IMR-90 (cell line): ENCODE measurements around the gene PIEZO1. TPM values are rescaled to one million over a fixed set of nuclear protein-coding genes. Genes with fewer than 3 reads are reported as not detected.

Source experiments
- ATAC-seq: fragments of 200-7000 bp; cut with Tn5 transposase; 2 replicates; pipeline ENCODE4 v1.9.1; 2020; ENCODE audit warnings: low read depth, mild to moderate bottlenecking, moderate library complexity
- BruUV-seq: library from RNA; stranded (reverse); fragments of 400-500 nt; replicated peaks from 2 replicates; lab custom pipeline; 2021; lab: Mats Ljungman, UMichigan
- CTCF ChIA-PET: fragments of 300-600 bp; formaldehyde crosslinking; extraction: SDS; loops from one replicate; lab custom pipeline; 2021; ENCODE audit warnings: antibody characterized with exemption; lab: Yijun Ruan, JAX
- POLR2A ChIA-PET: fragments of 300-600 bp; sonication (Branson Sonifier 250); formaldehyde crosslinking; loops from one replicate; lab custom pipeline; 2022; ENCODE audit warnings: antibody characterized with exemption; ENCODE audit not compliant: unreplicated experiment; lab: Charles Lee
- DNase-seq: peaks from one replicate; pipeline ENCODE4 v3.0.0; 2013
- H2AFZ ChIP-seq: replicated peaks from 2 replicates; pipeline ENCODE3; 2013; ENCODE audit warnings: low read length, mild to moderate bottlenecking; ENCODE audit not compliant: poor library complexity
- H2AK5ac ChIP-seq: 2 replicates; pipeline ENCODE4 v1.6.1; 2013; ENCODE audit warnings: low read depth, low read length, inconsistent platforms
- H2AK9ac ChIP-seq: replicated peaks from 2 replicates; pipeline ENCODE3; 2013; ENCODE audit warnings: mild to moderate bottlenecking, low read depth, low read length, moderate library complexity; ENCODE audit not compliant: poor library complexity
- H2BK120ac ChIP-seq: 2 replicates; pipeline ENCODE4 v1.6.1; 2013; ENCODE audit warnings: low read depth, low read length, inconsistent platforms
- H2BK15ac ChIP-seq: 3 replicates; pipeline ENCODE4 v1.6.1; 2013; ENCODE audit warnings: low read depth, low read length, inconsistent platforms
- H2BK20ac ChIP-seq: 2 replicates; pipeline ENCODE4 v1.6.1; 2013; ENCODE audit warnings: low read depth, mild to moderate bottlenecking, inconsistent platforms, low read length, moderate library complexity
- H2BK5ac ChIP-seq: 2 replicates; pipeline ENCODE4 v1.6.1; 2013; ENCODE audit warnings: mild to moderate bottlenecking, low read depth, low read length, inconsistent platforms; ENCODE audit not compliant: poor library complexity, severe bottlenecking
- H3K14ac ChIP-seq: replicated peaks from 2 replicates; pipeline ENCODE4 v1.6.1; 2013; ENCODE audit warnings: low read depth, low read length, inconsistent platforms
- H3K18ac ChIP-seq: 2 replicates; pipeline ENCODE4 v1.6.1; 2013; ENCODE audit warnings: low read depth, low read length, control low read depth
- H3K23ac ChIP-seq: 2 replicates; pipeline ENCODE4 v1.6.1; 2013; ENCODE audit warnings: low read depth, low read length, inconsistent platforms
- H3K27ac ChIP-seq: 2 replicates; pipeline ENCODE4 v1.5.1; 2013; ENCODE audit warnings: mild to moderate bottlenecking, control low read depth, low read length; ENCODE audit not compliant: insufficient read depth
- H3K27me3 ChIP-seq: 2 replicates; pipeline ENCODE4 v1.6.1; 2013; ENCODE audit warnings: low read length; ENCODE audit not compliant: control insufficient read depth, insufficient read depth
- H3K36me3 ChIP-seq: 2 replicates; pipeline ENCODE4 v1.6.1; 2013; ENCODE audit warnings: low read length, mixed read lengths; ENCODE audit not compliant: control insufficient read depth, insufficient read depth
- H3K4ac ChIP-seq: 2 replicates; pipeline ENCODE4 v1.6.1; 2013; ENCODE audit warnings: low read depth, low read length, inconsistent platforms
- H3K4me1 ChIP-seq: 2 replicates; pipeline ENCODE4 v1.6.1; 2013; ENCODE audit warnings: low read length, mixed read lengths; ENCODE audit not compliant: control insufficient read depth, insufficient read depth
- H3K4me2 ChIP-seq: 2 replicates; pipeline ENCODE4 v1.6.1; 2013; ENCODE audit warnings: low read depth, mild to moderate bottlenecking, control low read depth, low read length, moderate library complexity
- H3K4me3 ChIP-seq: 2 replicates; pipeline ENCODE4 v1.5.1; 2013; ENCODE audit warnings: low read depth, mild to moderate bottlenecking, control low read depth, low read length, moderate library complexity; ENCODE audit not compliant: insufficient read depth
- H3K56ac ChIP-seq: 2 replicates; pipeline ENCODE4 v1.6.1; 2013; ENCODE audit warnings: low read length, inconsistent platforms; ENCODE audit not compliant: insufficient read depth; ENCODE audit errors: extremely low read depth
- H3K79me1 ChIP-seq, 2 experiments: 2 replicates each; pipeline ENCODE4 v1.6.1; 2013; ENCODE audit warnings: low read length in 2 of 2, inconsistent platforms in 1 of 2, low read depth in 1 of 2
- H3K9ac ChIP-seq: 2 replicates; pipeline ENCODE4 v1.6.1; 2013; ENCODE audit warnings: low read depth, low read length, control low read depth
- H3K9me1 ChIP-seq: 2 replicates; pipeline ENCODE4 v1.6.1; 2013; ENCODE audit warnings: low read length, inconsistent platforms; ENCODE audit not compliant: insufficient read depth
- H3K9me3 ChIP-seq: 2 replicates; pipeline ENCODE4 v1.6.1; 2013; ENCODE audit warnings: low read length; ENCODE audit not compliant: control insufficient read depth, insufficient read depth
- H4K20me1 ChIP-seq: 2 replicates; pipeline ENCODE4 v1.6.1; 2013; ENCODE audit warnings: low read length, inconsistent platforms; ENCODE audit not compliant: insufficient read depth
- H4K5ac ChIP-seq: 2 replicates; pipeline ENCODE4 v1.6.1; 2013; ENCODE audit warnings: mild to moderate bottlenecking, low read depth, low read length, control low read depth
- H4K8ac ChIP-seq, 2 experiments: 2 replicates each; pipeline ENCODE4 v1.6.1; 2013; ENCODE audit warnings: low read depth in 2 of 2, low read length in 2 of 2, control low read depth in 1 of 2, inconsistent platforms in 1 of 2
- H4K91ac ChIP-seq: 2 replicates; pipeline ENCODE4 v1.6.1; 2013; ENCODE audit warnings: low read depth, low read length, inconsistent platforms; ENCODE audit not compliant: insufficient read depth
- BHLHE40 ChIP-seq: fragments of 150-350 bp; IDR thresholded peaks from 2 replicates; pipeline ENCODE4 v1.6.1; 2016; ENCODE audit warnings: mild to moderate bottlenecking, low read depth, low read length
- CEBPB ChIP-seq: IDR thresholded peaks from 2 replicates; pipeline ENCODE4 v1.6.1; 2012; ENCODE audit warnings: low read depth, low read length, improper control_type of control experiment
- CHD1 ChIP-seq: IDR thresholded peaks from 2 replicates; pipeline ENCODE4 v1.6.1; 2012; ENCODE audit warnings: low read depth, low read length, improper control_type of control experiment
- CTCF ChIP-seq: conservative IDR thresholded peaks from 2 replicates; pipeline ENCODE4 v1.5.1; 2012; ENCODE audit warnings: mild to moderate bottlenecking, low read depth, low read length, improper control_type of control experiment
- ELK1 ChIP-seq: fragments of 150-350 bp; IDR thresholded peaks from 2 replicates; pipeline ENCODE4 v1.6.1; 2016; ENCODE audit warnings: low read depth, mild to moderate bottlenecking, low read length, moderate library complexity, borderline replicate concordance
- FOS ChIP-seq: fragments of 150-350 bp; IDR thresholded peaks from 2 replicates; pipeline ENCODE4 v1.6.1; 2016; ENCODE audit warnings: low read depth, low read length
- MAFK ChIP-seq: IDR thresholded peaks from 2 replicates; pipeline ENCODE4 v1.6.1; 2012; ENCODE audit warnings: low read depth, low read length, improper control_type of control experiment
- NFE2L2 ChIP-seq: fragments of 150-350 bp; IDR thresholded peaks from 2 replicates; pipeline ENCODE4 v1.6.1; 2016; ENCODE audit warnings: low read depth, mild to moderate bottlenecking, low read length
- POLR2A ChIP-seq: IDR thresholded peaks from 2 replicates; pipeline ENCODE4 v1.6.1; 2012; ENCODE audit warnings: mild to moderate bottlenecking, low read depth, low read length
- RFX5 ChIP-seq: IDR thresholded peaks from 2 replicates; pipeline ENCODE4 v1.8.0; 2012; ENCODE audit warnings: low read depth, mild to moderate bottlenecking, low read length, moderate library complexity
- USF2 ChIP-seq: fragments of 150-350 bp; IDR thresholded peaks from 2 replicates; pipeline ENCODE4 v1.6.1; 2017; ENCODE audit warnings: mild to moderate bottlenecking, antibody characterized with exemption, low read length, low read depth
- WGBS, 2 experiments: methylation state at CpG; one replicate each; pipeline versions ENCODE4 v1.1.5 to v1.1.7; 2013; ENCODE audit warnings: missing lambda C conversion rate in 2 of 2; ENCODE audit not compliant: insufficient read length in 1 of 2; ENCODE audit errors: extremely low coverage in 2 of 2; 5-methylcytosine and 5-hydroxymethylcytosine counted together
- dilution Hi-C: fragments of 300-500 bp; cut with HindIII; formaldehyde crosslinking; loops from one replicate; pipeline ENCODE4 v1.14.3; 2018; ENCODE audit warnings: low sequenced_read_pairs; ENCODE audit not compliant: unreplicated experiment
- in situ Hi-C: fragments of 300-500 bp; cut with MboI; formaldehyde crosslinking; loops from 3 replicates; pipeline ENCODE4 v1.14.3; 2019; ENCODE audit warnings: low sequenced_read_pairs, inconsistent platforms, mixed read lengths
- intact Hi-C: fragments of 100-400 bp; cut with micrococcal nuclease; formaldehyde crosslinking; loops from 2 replicates; pipeline ENCODE4 v1.10.0; 2022
- polyA plus RNA-seq, 3 experiments: library from polyadenylated mRNA; depleted of rRNA; stranded (reverse); fragments of >200 nt; gene quantifications; 2 replicates each; pipeline ENCODE4 v1.2.3, GENCODE V29; 2012; ENCODE audit warnings: low replicate concordance in 1 of 3
- total RNA-seq: library from RNA; depleted of rRNA; stranded (reverse); fragments of >200 nt; gene quantifications from 2 replicates; pipeline ENCODE4 v1.2.3, GENCODE V29; 2012

PIEZO1 gene
- total and polyA plus RNA-seq, 2 of the 4 experiments (the other 2 are of a cell fraction) = 36.2 to 372 TPM

DNA sequence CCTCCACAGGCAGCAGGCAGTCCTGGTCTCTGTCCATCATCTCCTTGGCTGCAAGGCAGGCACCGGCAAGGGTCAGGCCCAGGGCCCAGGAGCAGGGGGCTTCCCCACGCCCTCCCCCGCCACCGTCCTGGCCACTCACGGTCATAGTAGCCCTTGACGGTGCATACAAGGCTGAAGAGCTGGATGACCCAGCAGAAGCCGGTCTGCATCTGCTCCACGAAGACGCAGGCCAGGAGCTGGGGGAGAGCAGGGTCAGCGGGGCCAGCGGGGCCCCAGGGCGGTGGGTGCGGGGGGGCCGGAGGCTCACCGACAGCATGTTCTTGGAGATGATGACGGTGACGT lies 58.6 kb downstream of the PIEZO1 start:
- ChIA-PET POLR2A (no interaction called here), CTCF (no interaction called here)
- TF ChIP-seq MAFK = no peak
- no peak for TF ChIP-seq BHLHE40
- no peak for TF ChIP-seq NFE2L2
- no peak for TF ChIP-seq FOS
- TF ChIP-seq CTCF = no peak
- no peak for TF ChIP-seq USF2
- no peak for TF ChIP-seq CHD1
- TF ChIP-seq ELK1 = no peak
- no peak for TF ChIP-seq RFX5
- TF ChIP-seq POLR2A = no peak
- no peak for TF ChIP-seq CEBPB
- Histone ChIP-seq H3K4ac (no peak overlapping the region), H3K9ac (no peak overlapping the region), H4K8ac (no peak overlapping the region), H2AK5ac (no peak overlapping the region), H3K36me3 (peaks cover 78% of the 10 kb centered on the region), H3K4me3 (no peak overlapping the region), H4K20me1 (peaks cover 9% of the 10 kb centered on the region), H3K9me3 (no peaks in the 10 kb centered on the region), H2AK9ac (peak overlapping the region; percentile 42), H2AFZ (no peak overlapping the region), H3K27ac (no peak overlapping the region), H3K79me1 (peaks cover 0 to 22% of the 10 kb centered on the region in 2 experiments; a peak in 2 of 4 replicates), H2BK5ac (no peak overlapping the region), H2BK120ac (no peak overlapping the region), H3K27me3 (no peaks in the 10 kb centered on the region), H4K91ac (no peak overlapping the region), H4K5ac (no peak overlapping the region), H3K14ac (no peak overlapping the region), H3K9me1 (no peaks in the 10 kb centered on the region), H3K4me2 (no peak overlapping the region), H2BK15ac (no peak overlapping the region), H3K18ac (no peak overlapping the region), H3K23ac (no peak overlapping the region), H3K4me1 (no peaks in the 10 kb centered on the region), H3K56ac (no peak overlapping the region), H2BK20ac (no peak overlapping the region)
- DNase-seq (no peak), ATAC-seq (no peak)
- in situ Hi-C loops (no loop called here), intact Hi-C loops (no loop called here), dilution Hi-C loops (no loop called here)
- BruUV-seq = no TSS peak
- 93% methylated on average over 16 of the region's 17 CpGs; no CpG with 5 or more reads in 1 of the 2 experiments for WGBS, 2 experiments
